Ishikawa (cell line): Measurements from ENCODE around the gene PLEKHA7.

Experiments used
- CREB1 ChIP-seq: IDR thresholded peaks from 2 replicates; pipeline ENCODE4 v1.6.1; 2012; ENCODE audit warnings: low read depth
- EP300 ChIP-seq: IDR thresholded peaks from 2 replicates; pipeline ENCODE4 v1.6.1; 2012; ENCODE audit warnings: borderline replicate concordance
- FOXM1 ChIP-seq: IDR thresholded peaks from 2 replicates; pipeline ENCODE4 v1.6.1; 2012; ENCODE audit warnings: low read depth, borderline replicate concordance
- RAD21 ChIP-seq: IDR thresholded peaks from 2 replicates; pipeline ENCODE4 v1.6.1; 2012; ENCODE audit warnings: low read depth
- YY1 ChIP-seq: IDR thresholded peaks from 2 replicates; pipeline ENCODE4 v1.6.1; 2012; ENCODE audit warnings: low read depth
- TF ChIP-seq, protein P1 (sequence below): IDR thresholded peaks from 2 replicates; pipeline ENCODE4 v1.6.1; 2012; ENCODE audit warnings: low read depth, mild to moderate bottlenecking
- TF ChIP-seq, protein P2 (sequence below): IDR thresholded peaks from 2 replicates; pipeline ENCODE4 v1.6.1; 2012

- TF ChIP-seq, protein P1, sequence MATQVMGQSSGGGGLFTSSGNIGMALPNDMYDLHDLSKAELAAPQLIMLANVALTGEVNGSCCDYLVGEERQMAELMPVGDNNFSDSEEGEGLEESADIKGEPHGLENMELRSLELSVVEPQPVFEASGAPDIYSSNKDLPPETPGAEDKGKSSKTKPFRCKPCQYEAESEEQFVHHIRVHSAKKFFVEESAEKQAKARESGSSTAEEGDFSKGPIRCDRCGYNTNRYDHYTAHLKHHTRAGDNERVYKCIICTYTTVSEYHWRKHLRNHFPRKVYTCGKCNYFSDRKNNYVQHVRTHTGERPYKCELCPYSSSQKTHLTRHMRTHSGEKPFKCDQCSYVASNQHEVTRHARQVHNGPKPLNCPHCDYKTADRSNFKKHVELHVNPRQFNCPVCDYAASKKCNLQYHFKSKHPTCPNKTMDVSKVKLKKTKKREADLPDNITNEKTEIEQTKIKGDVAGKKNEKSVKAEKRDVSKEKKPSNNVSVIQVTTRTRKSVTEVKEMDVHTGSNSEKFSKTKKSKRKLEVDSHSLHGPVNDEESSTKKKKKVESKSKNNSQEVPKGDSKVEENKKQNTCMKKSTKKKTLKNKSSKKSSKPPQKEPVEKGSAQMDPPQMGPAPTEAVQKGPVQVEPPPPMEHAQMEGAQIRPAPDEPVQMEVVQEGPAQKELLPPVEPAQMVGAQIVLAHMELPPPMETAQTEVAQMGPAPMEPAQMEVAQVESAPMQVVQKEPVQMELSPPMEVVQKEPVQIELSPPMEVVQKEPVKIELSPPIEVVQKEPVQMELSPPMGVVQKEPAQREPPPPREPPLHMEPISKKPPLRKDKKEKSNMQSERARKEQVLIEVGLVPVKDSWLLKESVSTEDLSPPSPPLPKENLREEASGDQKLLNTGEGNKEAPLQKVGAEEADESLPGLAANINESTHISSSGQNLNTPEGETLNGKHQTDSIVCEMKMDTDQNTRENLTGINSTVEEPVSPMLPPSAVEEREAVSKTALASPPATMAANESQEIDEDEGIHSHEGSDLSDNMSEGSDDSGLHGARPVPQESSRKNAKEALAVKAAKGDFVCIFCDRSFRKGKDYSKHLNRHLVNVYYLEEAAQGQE, result no peak
- TF ChIP-seq, protein P2, sequence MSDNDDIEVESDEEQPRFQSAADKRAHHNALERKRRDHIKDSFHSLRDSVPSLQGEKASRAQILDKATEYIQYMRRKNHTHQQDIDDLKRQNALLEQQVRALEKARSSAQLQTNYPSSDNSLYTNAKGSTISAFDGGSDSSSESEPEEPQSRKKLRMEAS, result no peak
- TF ChIP-seq EP300 (no peak), FOXM1 (no peak), RAD21 (no peak), YY1 (no peak), CREB1 (no peak)
These were observed 154.6 kb downstream of the PLEKHA7 start for GRCh38 chr11:16859651-16860050.
